Measurements from ENCODE around the gene SLC26A3. TPM values are rescaled to one million over a fixed set of nuclear protein-coding genes. Genes with fewer than 3 reads are reported as not detected.

Gene SLC26A3
- total RNA-seq, 2 experiments from 2014 or later: not detected

GRCh38 chr7:107813524-107813923 lies 10.5 kb upstream of the SLC26A3 start:
- peak overlapping the region; percentile 62 for H3K27ac Mint-ChIP-seq
- ChIA-PET CTCF (no interaction called here), POLR2A (interaction anchor here (0.8 kb wide), 1 partner anchor 68 kb away, joined by 3 read pairs; no protein-coding TSS in a partner anchor)
- no peaks in the 10 kb centered on the region for H3K27me3 Mint-ChIP-seq
- H3K4me1 Mint-ChIP-seq: peaks cover 35% of the 10 kb centered on the region
- DNase-seq (peak; percentile 75), ATAC-seq (peak; percentile 74)
- H3K4me3 Mint-ChIP-seq: no peak overlapping the region
- intact Hi-C loops (cut with DNase I, micrococcal nuclease): loop anchor here (5.0 to 10.0 kb wide), 5 partner anchors 149 to 1039 kb away; partner anchors contain the start of genes DNAJB9 (in 1 of the 2), PIK3CG (in 1 of the 2), SLC26A4 (in 1 of the 2) and THAP5 (in 1 of the 2)
- H3K36me3 Mint-ChIP-seq (ENCODE audit: low read depth): no peaks in the 10 kb centered on the region
- H3K9me3 Mint-ChIP-seq (ENCODE audit: low read depth): no peaks in the 10 kb centered on the region

GRCh38 chr7:107811934-107812333 lies 8.9 kb upstream of the SLC26A3 start:
- ATAC-seq (no peak), DNase-seq (no peak)
- H3K27ac Mint-ChIP-seq: no peak overlapping the region
- no peaks in the 10 kb centered on the region for H3K9me3 Mint-ChIP-seq (ENCODE audit: low read depth)
- intact Hi-C loops (cut with DNase I, micrococcal nuclease): loop anchor here (5.0 to 10.0 kb wide), 5 partner anchors 147 to 1037 kb away; partner anchors contain the start of genes DNAJB9 (in 1 of the 2), PIK3CG (in 1 of the 2), SLC26A4 (in 1 of the 2) and THAP5 (in 1 of the 2)
- POLR2A ChIA-PET: no interaction called here
- H3K4me1 Mint-ChIP-seq: peaks cover 35% of the 10 kb centered on the region
- no peak overlapping the region for H3K4me3 Mint-ChIP-seq
- CTCF ChIA-PET: no interaction called here
- H3K36me3 Mint-ChIP-seq (ENCODE audit: low read depth): no peaks in the 10 kb centered on the region
- no peaks in the 10 kb centered on the region for H3K27me3 Mint-ChIP-seq

- DNase-seq (peak; percentile 21), ATAC-seq (no peak)
- Mint-ChIP-seq H3K27ac (no peak overlapping the region), H3K4me3 (no peak overlapping the region), H3K27me3 (no peaks in the 10 kb centered on the region), H3K36me3 (ENCODE audit: low read depth) (no peaks in the 10 kb centered on the region), H3K9me3 (ENCODE audit: low read depth) (no peaks in the 10 kb centered on the region), H3K4me1 (peaks cover 27% of the 10 kb centered on the region)
- intact Hi-C loops (cut with DNase I, micrococcal nuclease): loop anchor here (5.0 to 10.0 kb wide), 5 partner anchors 146 to 1036 kb away; partner anchors contain the start of genes DNAJB9 (in 1 of the 2), PIK3CG (in 1 of the 2), SLC26A4 (in 1 of the 2) and THAP5 (in 1 of the 2)
- CTCF ChIA-PET: no interaction called here
- POLR2A ChIA-PET: no interaction called here
Measured at GRCh38 chr7:107810626-107811025, 7.6 kb upstream of the SLC26A3 start.

- Mint-ChIP-seq H3K4me1 (peaks cover 13% of the 10 kb centered on the region), H3K4me3 (no peak overlapping the region), H3K27me3 (no peaks in the 10 kb centered on the region), H3K27ac (no peak overlapping the region), H3K9me3 (ENCODE audit: low read depth) (no peaks in the 10 kb centered on the region), H3K36me3 (ENCODE audit: low read depth) (no peaks in the 10 kb centered on the region)
- ATAC-seq (no peak), DNase-seq (no peak)
- intact Hi-C loops (cut with DNase I, micrococcal nuclease): no loop called here
- CTCF ChIA-PET: interaction anchor here (1.2 kb wide), 1 partner anchor 69 kb away, joined by 3 read pairs; no protein-coding TSS in a partner anchor
- POLR2A ChIA-PET: no interaction called here
Measured at GRCh38 chr7:107809179-107809578, 6.2 kb upstream of the SLC26A3 start.

GRCh38 chr7:107799647-107800264 lies 3.3 kb downstream of the SLC26A3 start:
- Mint-ChIP-seq H3K4me3 (no peak overlapping the region), H3K27ac (no peak overlapping the region), H3K4me1 (no peaks in the 10 kb centered on the region), H3K27me3 (peaks cover 4% of the 10 kb centered on the region), H3K9me3 (ENCODE audit: low read depth) (no peaks in the 10 kb centered on the region), H3K36me3 (ENCODE audit: low read depth) (no peaks in the 10 kb centered on the region)
- CTCF ChIA-PET: interaction anchor here (0.6 to 1.5 kb wide), 3 partner anchors 11 to 235 kb away, joined by 3 read pairs; partner anchors contain the start of gene CBLL1
- no peak for DNase-seq
- POLR2A ChIA-PET: no interaction called here
- no peak for ATAC-seq
- intact Hi-C loops (cut with DNase I, micrococcal nuclease): no loop called here

GRCh38 chr7:107792364-107792763 lies 10.7 kb downstream of the SLC26A3 start:
- DNase-seq (no peak), ATAC-seq (no peak)
- Mint-ChIP-seq H3K27ac (no peak overlapping the region), H3K9me3 (ENCODE audit: low read depth) (no peaks in the 10 kb centered on the region), H3K27me3 (peaks cover 9% of the 10 kb centered on the region), H3K4me3 (no peak overlapping the region), H3K36me3 (ENCODE audit: low read depth) (no peaks in the 10 kb centered on the region), H3K4me1 (no peaks in the 10 kb centered on the region)
- ChIA-PET CTCF (no interaction called here), POLR2A (no interaction called here)
- intact Hi-C loops (cut with DNase I, micrococcal nuclease): no loop called here

- DNase-seq (no peak), ATAC-seq (no peak)
- ChIA-PET POLR2A (no interaction called here), CTCF (interaction anchor here (0.6 to 1.3 kb wide), 2 partner anchors 10 to 642 kb away, joined by 3 read pairs; no protein-coding TSS in a partner anchor)
- H3K9me3 Mint-ChIP-seq (ENCODE audit: low read depth): no peaks in the 10 kb centered on the region
- intact Hi-C loops (cut with DNase I, micrococcal nuclease): no loop called here
- H3K4me1 Mint-ChIP-seq: peaks cover 21% of the 10 kb centered on the region
- H3K27ac Mint-ChIP-seq: no peak overlapping the region
- peaks cover 5% of the 10 kb centered on the region for H3K27me3 Mint-ChIP-seq
- no peaks in the 10 kb centered on the region for H3K36me3 Mint-ChIP-seq (ENCODE audit: low read depth)
- no peak overlapping the region for H3K4me3 Mint-ChIP-seq
Measured at GRCh38 chr7:107789647-107790046, 13.4 kb downstream of the SLC26A3 start.

- CTCF ChIA-PET: interaction anchor here (1.3 kb wide), 2 partner anchors 10 to 11 kb away, joined by 3 read pairs; no protein-coding TSS in a partner anchor
- no peak for ATAC-seq
- POLR2A ChIA-PET: interaction anchor here (0.5 kb wide), 1 partner anchor 87 kb away, joined by 10 read pairs; no protein-coding TSS in a partner anchor
- DNase-seq: no peak
- H3K27ac Mint-ChIP-seq: no peak overlapping the region
- H3K4me1 Mint-ChIP-seq: peaks cover 21% of the 10 kb centered on the region
- intact Hi-C loops (cut with DNase I, micrococcal nuclease): no loop called here
- H3K27me3 Mint-ChIP-seq: peaks cover 3% of the 10 kb centered on the region
- H3K36me3 Mint-ChIP-seq (ENCODE audit: low read depth): no peaks in the 10 kb centered on the region
- no peaks in the 10 kb centered on the region for H3K9me3 Mint-ChIP-seq (ENCODE audit: low read depth)
- H3K4me3 Mint-ChIP-seq: no peak overlapping the region
Measured at GRCh38 chr7:107788662-107789061, 14.4 kb downstream of the SLC26A3 start.

- Mint-ChIP-seq H3K9me3 (ENCODE audit: low read depth) (no peaks in the 10 kb centered on the region), H3K4me1 (peaks cover 21% of the 10 kb centered on the region), H3K27me3 (peaks cover under 1% of the 10 kb centered on the region), H3K36me3 (ENCODE audit: low read depth) (no peaks in the 10 kb centered on the region), H3K27ac (no peak overlapping the region), H3K4me3 (no peak overlapping the region)
- ATAC-seq (no peak), DNase-seq (no peak)
- ChIA-PET CTCF (interaction anchor here (1.3 kb wide), 2 partner anchors 9 to 12 kb away, joined by 3 read pairs; no protein-coding TSS in a partner anchor), POLR2A (interaction anchor here (0.5 kb wide), 1 partner anchor 88 kb away, joined by 10 read pairs; no protein-coding TSS in a partner anchor)
- intact Hi-C loops (cut with DNase I, micrococcal nuclease): no loop called here
Measured at GRCh38 chr7:107788216-107788615, 14.8 kb downstream of the SLC26A3 start.

- ChIA-PET CTCF (no interaction called here), POLR2A (no interaction called here)
- Mint-ChIP-seq H3K27ac (no peak overlapping the region), H3K36me3 (ENCODE audit: low read depth) (no peaks in the 10 kb centered on the region), H3K4me3 (no peak overlapping the region), H3K4me1 (peaks cover 21% of the 10 kb centered on the region), H3K27me3 (no peaks in the 10 kb centered on the region), H3K9me3 (ENCODE audit: low read depth) (no peaks in the 10 kb centered on the region)
- no peak for ATAC-seq
- intact Hi-C loops (cut with DNase I, micrococcal nuclease): no loop called here
- DNase-seq: no peak
Measured at GRCh38 chr7:107785926-107786325, 17.1 kb downstream of the SLC26A3 start.

- DNase-seq (no peak), ATAC-seq (peak; percentile 36)
- no peaks in the 10 kb centered on the region for H3K36me3 Mint-ChIP-seq (ENCODE audit: low read depth)
- no peak overlapping the region for H3K4me3 Mint-ChIP-seq
- peaks cover 21% of the 10 kb centered on the region for H3K4me1 Mint-ChIP-seq
- ChIA-PET CTCF (interaction anchor here (0.6 to 1.1 kb wide), 5 partner anchors 9 to 342 kb away, joined by 3 to 4 read pairs (median 3); no protein-coding TSS in a partner anchor), POLR2A (no interaction called here)
- intact Hi-C loops (cut with DNase I, micrococcal nuclease): no loop called here
- H3K27me3 Mint-ChIP-seq: no peaks in the 10 kb centered on the region
- H3K9me3 Mint-ChIP-seq (ENCODE audit: low read depth): no peaks in the 10 kb centered on the region
- no peak overlapping the region for H3K27ac Mint-ChIP-seq
Measured at GRCh38 chr7:107785170-107785569, 17.9 kb downstream of the SLC26A3 start.

- intact Hi-C loops (cut with DNase I, micrococcal nuclease): no loop called here
- Mint-ChIP-seq H3K27ac (no peak overlapping the region), H3K4me1 (peaks cover 21% of the 10 kb centered on the region), H3K36me3 (ENCODE audit: low read depth) (no peaks in the 10 kb centered on the region), H3K4me3 (no peak overlapping the region), H3K9me3 (ENCODE audit: low read depth) (no peaks in the 10 kb centered on the region), H3K27me3 (no peaks in the 10 kb centered on the region)
- POLR2A ChIA-PET: no interaction called here
- CTCF ChIA-PET: interaction anchor here (1.0 kb wide), 1 partner anchor 96 kb away, joined by 3 read pairs; no protein-coding TSS in a partner anchor
- no peak for ATAC-seq
- DNase-seq: no peak
Measured at GRCh38 chr7:107783648-107784047, 19.4 kb downstream of the SLC26A3 start.
